HCT116 (cell line): ENCODE results near the gene MUS81. TPM values are rescaled to one million over a fixed set of nuclear protein-coding genes. Genes with fewer than 3 reads are reported as not detected.

Experiments
- ATAC-seq: fragments of 200-7000 bp; cut with Tn5 transposase; 2 replicates; pipeline ENCODE4 v1.9.1; 2020; ENCODE audit warnings: mild to moderate bottlenecking, moderate library complexity
- BruUV-seq: library from RNA; stranded (reverse); fragments of 400-500 nt; replicated peaks from 2 replicates; lab custom pipeline; 2021; lab: Mats Ljungman, UMichigan
- CTCF ChIA-PET: fragments of 300-600 bp; sonication (Branson Sonifier 250); formaldehyde crosslinking; loops from one replicate; lab custom pipeline; 2021; ENCODE audit warnings: antibody characterized with exemption; lab: Charles Lee
- POLR2A ChIA-PET: fragments of 300-600, 350-600 bp; sonication (Branson Sonifier 250); formaldehyde crosslinking; loops from one replicate; lab custom pipeline; 2021; ENCODE audit warnings: antibody characterized with exemption; lab: Charles Lee
- RAD21 ChIA-PET, 2 experiments: fragments of 300-600 bp; sonication (Branson Sonifier 250); formaldehyde crosslinking; loops; one replicate each; lab custom pipeline; 2023; ENCODE audit warnings: low total read pairs in 2 of 2; ENCODE audit not compliant: uncharacterized antibody in 2 of 2, unreplicated experiment in 2 of 2, low non-redundant PET in 1 of 2; lab: Charles Lee
- DNase-seq: peaks from one replicate; pipeline ENCODE4 v3.0.0-alpha.2; 2010; ENCODE audit warnings: low read depth, low spot score
- H2AFZ ChIP-seq: fragments of 200-600 bp; shearing (Covaris generic), sonication (generic); 2 replicates; pipeline ENCODE4 v1.6.1; 2017; ENCODE audit warnings: low read depth, mixed run types, mixed read lengths, antibody characterized with exemption, low read length; ENCODE audit not compliant: poor library complexity, severe bottlenecking
- H3K27ac ChIP-seq: 2 replicates; pipeline ENCODE4 v1.5.1; 2012; ENCODE audit warnings: low read depth, low read length
- H3K27me3 ChIP-seq: fragments of 200-600 bp; sonication (generic); 2 replicates; pipeline ENCODE4 v1.6.1; 2016; ENCODE audit warnings: mixed run types, low read length, mixed read lengths; ENCODE audit not compliant: insufficient read depth
- H3K36me3 ChIP-seq, 2 experiments: fragments of 200-500 bp in 1 of 2; fragments of 200-600 bp in 1 of 2; sonication (Bioruptor generic) in 1 of 2; sonication (generic) in 1 of 2; 2 replicates each; pipeline versions ENCODE4 v1.5.1 to v1.6.1; 2014 to 2016; ENCODE audit warnings: low read length in 2 of 2, inconsistent platforms in 1 of 2, mixed read lengths in 1 of 2, mixed run types in 1 of 2; ENCODE audit not compliant: insufficient read depth in 2 of 2, control insufficient read depth in 1 of 2
- H3K4me1 ChIP-seq, 2 experiments: fragments of 200-600 bp in 1 of 2; sonication (generic) in 1 of 2; 2 replicates each; pipeline versions ENCODE4 v1.5.1 to v1.6.1; 2012 to 2017; ENCODE audit warnings: low read length in 2 of 2, inconsistent platforms in 1 of 2, mild to moderate bottlenecking in 1 of 2, mixed read lengths in 1 of 2, mixed run types in 1 of 2, moderate library complexity in 1 of 2; ENCODE audit not compliant: insufficient read depth in 2 of 2, control insufficient read depth in 1 of 2
- H3K4me2 ChIP-seq: fragments of 200-600 bp; sonication (generic); 2 replicates; pipeline ENCODE4 v1.6.1; 2017; ENCODE audit warnings: mixed run types, low read length, mixed read lengths
- H3K4me3 ChIP-seq, 2 experiments: fragments of 200-600 bp in 1 of 2; sonication (generic) in 1 of 2; replicated peaks in 1 of 2; 2 replicates each; pipeline ENCODE4 v1.5.1; 2011 to 2016; ENCODE audit warnings: low read length in 2 of 2, control low read depth in 1 of 2, low read depth in 1 of 2, mild to moderate bottlenecking in 1 of 2, mixed read lengths in 1 of 2, mixed run types in 1 of 2
- H3K79me2 ChIP-seq: fragments of 200-600 bp; sonication (generic); 2 replicates; pipeline ENCODE4 v1.6.1; 2017; ENCODE audit warnings: mild to moderate bottlenecking, mixed run types, low read length, moderate library complexity, mixed read lengths; ENCODE audit not compliant: insufficient read depth
- H3K9ac ChIP-seq: fragments of 200-600 bp; sonication (generic); 2 replicates; pipeline ENCODE4 v1.6.1; 2016; ENCODE audit warnings: low read length, mixed read lengths
- H3K9me2 ChIP-seq: fragments of 200-600 bp; sonication (generic), shearing (Covaris generic); 2 replicates; pipeline ENCODE4 v1.6.1; 2017; ENCODE audit warnings: mixed run types, mild to moderate bottlenecking, moderate library complexity; ENCODE audit not compliant: insufficient read depth
- H3K9me3 ChIP-seq, 2 experiments: fragments of 200-500 bp in 1 of 2; fragments of 200-600 bp in 1 of 2; sonication (Bioruptor generic) in 1 of 2; sonication (generic) in 1 of 2; 2 replicates each; pipeline ENCODE4 v1.6.1; 2014 to 2017; ENCODE audit warnings: low read length in 2 of 2, mixed read lengths in 2 of 2, inconsistent platforms in 1 of 2, low read depth in 1 of 2, mild to moderate bottlenecking in 1 of 2, mixed run types in 1 of 2, moderate library complexity in 1 of 2; ENCODE audit not compliant: control insufficient read depth in 1 of 2, insufficient read depth in 1 of 2
- H4K20me1 ChIP-seq: fragments of 200-600 bp; sonication (generic), shearing (Covaris generic); 2 replicates; pipeline ENCODE4 v1.6.1; 2017; ENCODE audit warnings: mixed run types, mild to moderate bottlenecking, moderate library complexity; ENCODE audit not compliant: insufficient read depth
- CBX3 ChIP-seq: IDR thresholded peaks from 2 replicates; pipeline ENCODE4 v1.6.1; 2012; ENCODE audit warnings: low read depth
- ELF1 ChIP-seq: IDR thresholded peaks from 2 replicates; pipeline ENCODE4 v1.6.1; 2012; ENCODE audit warnings: low read depth, borderline replicate concordance
- POLR2A ChIP-seq: IDR thresholded peaks from 2 replicates; pipeline ENCODE4 v1.7.0; 2011; ENCODE audit warnings: borderline replicate concordance; ENCODE audit not compliant: insufficient read depth, insufficient read length; ENCODE audit errors: extremely low read depth
- POLR2AphosphoS5 ChIP-seq: IDR thresholded peaks from 2 replicates; pipeline ENCODE4 v1.6.1; 2011; ENCODE audit warnings: mild to moderate bottlenecking, low read depth, low read length, moderate library complexity
- YY1 ChIP-seq: IDR thresholded peaks from 2 replicates; pipeline ENCODE4 v1.6.1; 2011; ENCODE audit warnings: low read length, low read depth, moderate library complexity, mild to moderate bottlenecking; ENCODE audit not compliant: insufficient replicate concordance; ENCODE audit errors: extremely low read depth
- intact Hi-C: fragments of 100-400 bp; cut with micrococcal nuclease; formaldehyde crosslinking; loops from 2 replicates; pipeline ENCODE4 v1.10.0; 2022
- total RNA-seq: library from RNA; stranded (reverse); gene quantifications from one replicate; pipeline ENCODE4 v1.2.1, GENCODE V29; 2021; ENCODE audit not compliant: unreplicated experiment
- TF ChIP-seq, protein P1 (sequence below), 3 experiments: fragments of 200-600 bp in 1 of 3; sonication (generic) in 1 of 3; IDR thresholded peaks in 2 of 3; conservative IDR thresholded peaks in 1 of 3; 2 replicates each; pipeline ENCODE4 v1.5.1; 2012 to 2017; ENCODE audit warnings: low read depth in 2 of 3, low read length in 2 of 3, antibody characterized with exemption in 1 of 3, borderline replicate concordance in 1 of 3, control low read depth in 1 of 3, mild to moderate bottlenecking in 1 of 3, mixed read lengths in 1 of 3, mixed run types in 1 of 3, moderate library complexity in 1 of 3; ENCODE audit not compliant: insufficient read depth in 1 of 3
- TF ChIP-seq, protein P2 (sequence below): IDR thresholded peaks from 2 replicates; pipeline ENCODE4 v1.6.1; 2012

The MUS81 gene
- total RNA-seq, 1 experiment from 2014 or later: 47.2 TPM

DNA sequence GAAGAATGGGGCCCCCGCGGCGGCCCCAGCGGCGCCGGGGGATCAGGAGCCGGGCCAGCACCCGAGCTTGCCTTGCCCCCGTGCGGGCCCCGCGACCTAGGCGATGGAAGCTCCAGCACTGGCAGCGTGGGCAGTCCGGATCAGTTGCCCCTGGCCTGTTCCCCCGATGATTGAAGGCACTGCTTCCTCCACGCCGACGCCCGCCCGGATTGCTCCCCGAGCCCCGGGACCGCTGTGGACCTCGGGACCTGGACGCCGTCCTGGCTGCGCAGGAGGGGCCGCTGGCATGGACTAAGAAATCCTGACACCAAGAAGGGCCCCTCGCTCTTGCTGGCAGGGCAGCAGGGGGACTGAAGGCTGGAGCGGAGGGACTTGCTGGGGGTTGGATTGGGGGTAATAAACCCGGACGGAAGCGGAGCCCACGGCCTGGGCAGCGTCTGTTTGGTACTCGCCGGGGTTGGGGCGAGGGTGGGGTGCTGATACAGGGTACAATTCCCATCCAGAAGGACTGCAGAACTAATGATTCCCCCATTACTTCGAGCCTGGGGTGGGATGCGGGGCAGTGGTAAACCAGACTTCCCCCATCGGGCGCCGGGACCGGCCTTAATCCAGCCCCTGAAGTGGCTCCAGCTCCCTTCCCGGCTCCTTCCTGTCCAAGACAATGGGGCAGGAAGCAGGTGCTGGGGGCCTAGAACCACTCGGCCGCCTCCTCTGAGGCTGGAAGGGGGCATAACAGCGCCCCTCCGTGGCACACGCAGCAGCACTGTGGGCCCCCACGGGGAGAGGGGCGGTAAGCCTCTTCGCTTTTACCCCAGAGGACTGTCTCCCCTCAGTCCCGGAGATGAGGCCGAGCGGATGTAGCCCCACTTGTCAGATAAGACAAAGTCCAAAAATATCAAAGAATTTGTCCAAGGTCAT is 31.2 kb downstream of the MUS81 start:
- TF ChIP-seq, protein P1, sequence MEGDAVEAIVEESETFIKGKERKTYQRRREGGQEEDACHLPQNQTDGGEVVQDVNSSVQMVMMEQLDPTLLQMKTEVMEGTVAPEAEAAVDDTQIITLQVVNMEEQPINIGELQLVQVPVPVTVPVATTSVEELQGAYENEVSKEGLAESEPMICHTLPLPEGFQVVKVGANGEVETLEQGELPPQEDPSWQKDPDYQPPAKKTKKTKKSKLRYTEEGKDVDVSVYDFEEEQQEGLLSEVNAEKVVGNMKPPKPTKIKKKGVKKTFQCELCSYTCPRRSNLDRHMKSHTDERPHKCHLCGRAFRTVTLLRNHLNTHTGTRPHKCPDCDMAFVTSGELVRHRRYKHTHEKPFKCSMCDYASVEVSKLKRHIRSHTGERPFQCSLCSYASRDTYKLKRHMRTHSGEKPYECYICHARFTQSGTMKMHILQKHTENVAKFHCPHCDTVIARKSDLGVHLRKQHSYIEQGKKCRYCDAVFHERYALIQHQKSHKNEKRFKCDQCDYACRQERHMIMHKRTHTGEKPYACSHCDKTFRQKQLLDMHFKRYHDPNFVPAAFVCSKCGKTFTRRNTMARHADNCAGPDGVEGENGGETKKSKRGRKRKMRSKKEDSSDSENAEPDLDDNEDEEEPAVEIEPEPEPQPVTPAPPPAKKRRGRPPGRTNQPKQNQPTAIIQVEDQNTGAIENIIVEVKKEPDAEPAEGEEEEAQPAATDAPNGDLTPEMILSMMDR (IDR thresholded peaks at IDR 0.05 in 2 of 3, conservative IDR thresholded peaks at IDR 0.05 in 1 of 3; ENCODE audit: borderline replicate concordance in 1 of 3, insufficient read depth in 1 of 3, low read depth in 2 of 3, low read length in 2 of 3): peak in 2 of 3 experiments; percentile 33 to 52; a peak in 3 of 6 replicates
- TF ChIP-seq ELF1: no peak
- TF ChIP-seq, protein P2, sequence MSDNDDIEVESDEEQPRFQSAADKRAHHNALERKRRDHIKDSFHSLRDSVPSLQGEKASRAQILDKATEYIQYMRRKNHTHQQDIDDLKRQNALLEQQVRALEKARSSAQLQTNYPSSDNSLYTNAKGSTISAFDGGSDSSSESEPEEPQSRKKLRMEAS: no peak
- peak; percentile 41 for TF ChIP-seq YY1
- TF ChIP-seq POLR2A: peak; percentile 62
- no peak for TF ChIP-seq CBX3
- TF ChIP-seq POLR2AphosphoS5: peak; percentile 92
- H3K36me3 ChIP-seq: peaks cover 12 to 35% of the 10 kb centered on the region in 2 experiments
- H3K9ac ChIP-seq: peak overlapping the region; percentile 87
- peak; percentile 21 for ATAC-seq
- peaks cover 66% of the 10 kb centered on the region for H3K79me2 ChIP-seq
- peaks cover 16 to 87% of the 10 kb centered on the region in 2 experiments for H3K4me1 ChIP-seq
- peaks cover 18% of the 10 kb centered on the region; the same call in 1 of the 2 replicates for H4K20me1 ChIP-seq
- CTCF ChIA-PET: interaction anchor here (0.6 to 6.5 kb wide), 15 partner anchors 9 to 331 kb away, joined by 3 to 82 read pairs (median 4); partner anchors contain the start of genes BANF1, CFL1, FOSL1 and KAT5
- POLR2A ChIA-PET: interaction anchor here (0.7 to 8.5 kb wide), 19 partner anchors 10 to 468 kb away, joined by 3 to 124 read pairs (median 7); partner anchors contain the start of genes AP5B1, BANF1, CFL1 and EIF1AD
- peak overlapping the region; percentile 98 for H3K4me2 ChIP-seq
- H3K9me3 ChIP-seq: no peaks in the 10 kb centered on the region
- peak overlapping the region; percentile 97 for H3K27ac ChIP-seq
- no peak overlapping the region for H2AFZ ChIP-seq
- TSS peak; percentile 74 for BruUV-seq
- intact Hi-C loops: loop anchor here (1.0 kb wide), 2 partner anchors 24 to 98 kb away; no protein-coding TSS in a partner anchor
- no peak for DNase-seq
- H3K4me3 ChIP-seq: peak overlapping the region; percentile 53 to 92
- H3K27me3 ChIP-seq: no peaks in the 10 kb centered on the region
- RAD21 ChIA-PET: interaction anchor here in 1 of 2 experiments (1.1 to 1.4 kb wide), 2 partner anchors 24 to 26 kb away, joined by 3 read pairs; no protein-coding TSS in a partner anchor
- no peaks in the 10 kb centered on the region for H3K9me2 ChIP-seq
